ENCODE measurements around the gene ELP6.

- TF ChIP-seq TAF1 (IDR thresholded peaks at IDR 0.05; ENCODE audit: borderline replicate concordance, low read depth, low read length) = no peak
- TF ChIP-seq CTCF (IDR thresholded peaks at IDR 0.05) = no peak
- no peak for TF ChIP-seq CHD2 (IDR thresholded peaks at IDR 0.05; ENCODE audit: low read length, partially characterized antibody)
- no peak for TF ChIP-seq RAD21 (IDR thresholded peaks at IDR 0.05; ENCODE audit: low read length)
- no peak for TF ChIP-seq EP300 (IDR thresholded peaks at IDR 0.05; ENCODE audit: borderline replicate concordance in 1 of 2, low read depth in 1 of 2, low read length in 1 of 2)
- no peak for TF ChIP-seq ZBTB33 (IDR thresholded peaks at IDR 0.05; ENCODE audit: borderline replicate concordance, low read depth)
- no peak for TF ChIP-seq NFIC (IDR thresholded peaks at IDR 0.05; ENCODE audit: borderline replicate concordance)
- TF ChIP-seq, protein P1, sequence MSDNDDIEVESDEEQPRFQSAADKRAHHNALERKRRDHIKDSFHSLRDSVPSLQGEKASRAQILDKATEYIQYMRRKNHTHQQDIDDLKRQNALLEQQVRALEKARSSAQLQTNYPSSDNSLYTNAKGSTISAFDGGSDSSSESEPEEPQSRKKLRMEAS (IDR thresholded peaks at IDR 0.05; ENCODE audit: low read depth) = no peak
- TF ChIP-seq, protein P2, sequence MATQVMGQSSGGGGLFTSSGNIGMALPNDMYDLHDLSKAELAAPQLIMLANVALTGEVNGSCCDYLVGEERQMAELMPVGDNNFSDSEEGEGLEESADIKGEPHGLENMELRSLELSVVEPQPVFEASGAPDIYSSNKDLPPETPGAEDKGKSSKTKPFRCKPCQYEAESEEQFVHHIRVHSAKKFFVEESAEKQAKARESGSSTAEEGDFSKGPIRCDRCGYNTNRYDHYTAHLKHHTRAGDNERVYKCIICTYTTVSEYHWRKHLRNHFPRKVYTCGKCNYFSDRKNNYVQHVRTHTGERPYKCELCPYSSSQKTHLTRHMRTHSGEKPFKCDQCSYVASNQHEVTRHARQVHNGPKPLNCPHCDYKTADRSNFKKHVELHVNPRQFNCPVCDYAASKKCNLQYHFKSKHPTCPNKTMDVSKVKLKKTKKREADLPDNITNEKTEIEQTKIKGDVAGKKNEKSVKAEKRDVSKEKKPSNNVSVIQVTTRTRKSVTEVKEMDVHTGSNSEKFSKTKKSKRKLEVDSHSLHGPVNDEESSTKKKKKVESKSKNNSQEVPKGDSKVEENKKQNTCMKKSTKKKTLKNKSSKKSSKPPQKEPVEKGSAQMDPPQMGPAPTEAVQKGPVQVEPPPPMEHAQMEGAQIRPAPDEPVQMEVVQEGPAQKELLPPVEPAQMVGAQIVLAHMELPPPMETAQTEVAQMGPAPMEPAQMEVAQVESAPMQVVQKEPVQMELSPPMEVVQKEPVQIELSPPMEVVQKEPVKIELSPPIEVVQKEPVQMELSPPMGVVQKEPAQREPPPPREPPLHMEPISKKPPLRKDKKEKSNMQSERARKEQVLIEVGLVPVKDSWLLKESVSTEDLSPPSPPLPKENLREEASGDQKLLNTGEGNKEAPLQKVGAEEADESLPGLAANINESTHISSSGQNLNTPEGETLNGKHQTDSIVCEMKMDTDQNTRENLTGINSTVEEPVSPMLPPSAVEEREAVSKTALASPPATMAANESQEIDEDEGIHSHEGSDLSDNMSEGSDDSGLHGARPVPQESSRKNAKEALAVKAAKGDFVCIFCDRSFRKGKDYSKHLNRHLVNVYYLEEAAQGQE (IDR thresholded peaks at IDR 0.05; ENCODE audit: low read depth, low read length) = no peak
- no peak for TF ChIP-seq RFX5 (IDR thresholded peaks at IDR 0.05; ENCODE audit: low read length)
- TF ChIP-seq POLR2AphosphoS5 (IDR thresholded peaks at IDR 0.05; ENCODE audit: low read depth, low read length) = no peak
- TF ChIP-seq SIN3A (IDR thresholded peaks at IDR 0.05; ENCODE audit: borderline replicate concordance, low read depth, low read length) = no peak
- TF ChIP-seq EZH2phosphoT487 (IDR thresholded peaks at IDR 0.05; ENCODE audit: borderline replicate concordance, low read depth) = no peak
- no peak for TF ChIP-seq USF2 (IDR thresholded peaks at IDR 0.05; ENCODE audit: borderline replicate concordance, low read depth, low read length)
These were observed 35.5 kb downstream of the ELP6 start for GRCh38 chr3:47478022-47478421.
